ENCODE data around the gene EFCAB8. TPM values are rescaled to one million over a fixed set of nuclear protein-coding genes. Genes with fewer than 3 reads are reported as not detected.
A peak's percentile ranks its signal among the peaks of the same experiment; 100 is the strongest.

The EFCAB8 gene
- total and polyA plus RNA-seq, 4 donors, result 0.08 to 0.83 (median 0.46) TPM

DNA sequence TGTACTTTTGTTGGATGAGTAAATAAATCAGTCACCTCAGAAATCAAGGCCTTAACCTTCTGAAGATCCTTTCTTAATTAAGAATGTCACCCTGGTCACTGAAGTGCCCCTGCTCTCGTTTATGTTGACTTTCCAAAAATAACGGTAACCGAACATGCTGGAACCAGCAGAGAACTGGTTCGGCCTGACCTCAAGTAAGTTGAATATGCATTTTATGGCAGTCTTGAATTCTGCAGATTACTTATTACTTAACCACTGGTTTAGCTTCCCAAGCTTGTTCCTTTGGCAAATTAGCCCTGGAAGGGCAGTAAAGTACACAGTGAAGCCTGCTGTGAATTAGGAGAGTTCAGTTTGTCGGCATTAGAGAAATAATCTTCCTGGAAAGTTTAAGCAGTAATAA is 26.7 kb upstream of the EFCAB8 start:
- H3K4me1 ChIP-seq (ENCODE audit: control insufficient read depth in 5 of 5, insufficient read depth in 5 of 5, low read length in 5 of 5), result peaks cover 0 to 7% (median 3%) of the 10 kb centered on the region in 5 donors

DNA sequence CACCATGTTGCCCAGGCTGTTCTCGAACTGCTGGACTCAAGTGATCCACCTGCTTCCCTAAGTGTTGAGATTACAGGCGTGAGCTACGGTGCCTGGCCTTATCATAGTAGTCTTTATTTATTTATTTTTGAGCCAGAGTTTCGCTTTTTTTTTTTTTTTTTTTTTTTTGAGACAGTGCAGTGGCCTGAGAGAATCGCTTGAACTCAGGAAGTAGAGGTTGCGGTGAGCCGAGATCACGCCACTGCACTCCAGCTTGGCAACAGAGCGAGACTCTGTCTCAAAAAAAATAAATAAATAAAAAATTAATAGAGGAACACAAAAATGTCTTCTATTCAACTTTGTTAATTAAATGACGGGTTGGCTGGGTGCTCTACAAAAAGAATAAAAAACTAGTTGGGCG is 26.1 kb upstream of the EFCAB8 start:
- H3K36me3 ChIP-seq (ENCODE audit: control insufficient read depth in 4 of 4, insufficient read depth in 4 of 4, low read length in 4 of 4), result peaks cover 18 to 27% (median 21%) of the 10 kb centered on the region in 4 donors
- H3K27ac ChIP-seq (ENCODE audit: low read depth in 1 of 2, low read length in 1 of 2), result no peak overlapping the region

More for the DNA sequence above, 26.7 kb upstream of the EFCAB8 start:
- no peak for TF ChIP-seq CTCF (IDR thresholded peaks at IDR 0.05; ENCODE audit: control extremely low read depth, extremely low read depth)
- Histone ChIP-seq H3K9me3 (ENCODE audit: control insufficient read depth in 4 of 4, insufficient read depth in 3 of 4, low read length in 3 of 4) (no peaks in the 10 kb centered on the region), H3K4me3 (no peak overlapping the region), H3K36me3 (ENCODE audit: control insufficient read depth in 4 of 4, insufficient read depth in 4 of 4, low read length in 4 of 4) (peaks cover 16 to 25% (median 18%) of the 10 kb centered on the region in 4 donors), H3K27ac (ENCODE audit: low read depth in 1 of 2, low read length in 1 of 2) (no peak overlapping the region), H3K27me3 (ENCODE audit: control insufficient read depth in 3 of 3, insufficient read depth in 3 of 3, low read length in 2 of 3) (no peaks in the 10 kb centered on the region), H3K9ac (ENCODE audit: insufficient read depth in 1 of 2, low read length in 2 of 2) (no peak overlapping the region)
- no peak for ATAC-seq (ENCODE audit: insufficient read depth, low FRiP score)
- WGBS, 2 donors, result 74 to 89% methylated on average over 5 of the region's 5 CpGs
- peak in 1 of 3 donors; percentile 46 for DNase-seq

GRCh38 chr20:32834972-32835371 is 23.8 kb upstream of the EFCAB8 start:
- DNase-seq, result no peak
- Histone ChIP-seq H3K27ac (ENCODE audit: low read depth in 1 of 2, low read length in 1 of 2) (no peak overlapping the region), H3K27me3 (ENCODE audit: control insufficient read depth in 3 of 3, insufficient read depth in 3 of 3, low read length in 2 of 3) (no peaks in the 10 kb centered on the region), H3K4me1 (ENCODE audit: control insufficient read depth in 5 of 5, insufficient read depth in 5 of 5, low read length in 5 of 5) (peaks cover 0 to 5% (median 2%) of the 10 kb centered on the region in 5 donors), H3K9ac (ENCODE audit: insufficient read depth in 1 of 2, low read length in 2 of 2) (no peak overlapping the region), H3K4me3 (no peak overlapping the region), H3K9me3 (ENCODE audit: control insufficient read depth in 4 of 4, insufficient read depth in 3 of 4, low read length in 3 of 4) (no peaks in the 10 kb centered on the region), H3K36me3 (ENCODE audit: control insufficient read depth in 4 of 4, insufficient read depth in 4 of 4, low read length in 4 of 4) (peaks cover 23 to 35% (median 29%) of the 10 kb centered on the region in 4 donors)
- ATAC-seq (ENCODE audit: insufficient read depth, low FRiP score), result no peak
- no peak for TF ChIP-seq CTCF (IDR thresholded peaks at IDR 0.05; ENCODE audit: control extremely low read depth, extremely low read depth)

More for the DNA sequence above, 26.1 kb upstream of the EFCAB8 start:
- TF ChIP-seq CTCF (IDR thresholded peaks at IDR 0.05; ENCODE audit: control extremely low read depth, extremely low read depth), result no peak
- Histone ChIP-seq H3K9me3 (ENCODE audit: control insufficient read depth in 4 of 4, insufficient read depth in 3 of 4, low read length in 3 of 4) (no peaks in the 10 kb centered on the region), H3K9ac (ENCODE audit: insufficient read depth in 1 of 2, low read length in 2 of 2) (no peak overlapping the region), H3K4me1 (ENCODE audit: control insufficient read depth in 5 of 5, insufficient read depth in 5 of 5, low read length in 5 of 5) (peaks cover 0 to 7% (median 3%) of the 10 kb centered on the region in 5 donors), H3K4me3 (no peak overlapping the region), H3K27me3 (ENCODE audit: control insufficient read depth in 3 of 3, insufficient read depth in 3 of 3, low read length in 2 of 3) (no peaks in the 10 kb centered on the region)
- no peak for DNase-seq
- 80 to 81% methylated on average over 11 of the region's 11 CpGs for WGBS, 2 donors
- no peak for ATAC-seq (ENCODE audit: insufficient read depth, low FRiP score)

DNA sequence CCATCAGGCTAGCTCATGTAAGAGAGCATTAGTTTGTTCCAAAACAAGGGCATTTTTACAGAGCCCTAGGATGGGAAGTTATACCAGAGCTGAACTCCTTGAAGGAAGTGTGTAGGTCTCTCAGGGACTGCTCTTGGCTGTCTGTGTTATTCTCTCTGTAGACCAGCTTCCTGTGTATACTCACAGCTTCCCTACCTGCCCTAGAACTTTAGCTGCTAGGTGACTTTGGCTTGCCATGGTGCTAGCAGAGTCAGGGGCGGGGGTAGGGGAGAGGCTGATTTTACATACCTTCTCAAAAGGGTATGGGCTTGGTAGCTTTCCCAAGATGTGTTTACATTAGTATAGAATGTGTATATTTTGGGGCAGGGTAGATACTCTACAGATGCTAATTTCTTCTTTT is 21.6 kb upstream of the EFCAB8 start:
- WGBS, 2 donors, result 47 to 100% methylated on average over 1 of the region's 1 CpG
- H3K4me3 ChIP-seq, result no peak overlapping the region
- DNase-seq (no peak), ATAC-seq (ENCODE audit: insufficient read depth, low FRiP score) (no peak)
- H3K27ac ChIP-seq (ENCODE audit: low read depth in 1 of 2, low read length in 1 of 2), result no peak overlapping the region
- H3K36me3 ChIP-seq (ENCODE audit: control insufficient read depth in 4 of 4, insufficient read depth in 4 of 4, low read length in 4 of 4), result peaks cover 27 to 40% (median 39%) of the 10 kb centered on the region in 4 donors
- no peaks in the 10 kb centered on the region for H3K9me3 ChIP-seq (ENCODE audit: control insufficient read depth in 4 of 4, insufficient read depth in 3 of 4, low read length in 3 of 4)
- no peaks in the 10 kb centered on the region for H3K27me3 ChIP-seq (ENCODE audit: control insufficient read depth in 3 of 3, insufficient read depth in 3 of 3, low read length in 2 of 3)
- H3K4me1 ChIP-seq (ENCODE audit: control insufficient read depth in 5 of 5, insufficient read depth in 5 of 5, low read length in 5 of 5), result peaks cover 0 to 4% (median 0%) of the 10 kb centered on the region in 5 donors
- H3K9ac ChIP-seq (ENCODE audit: insufficient read depth in 1 of 2, low read length in 2 of 2), result no peak overlapping the region
- no peak for TF ChIP-seq CTCF (IDR thresholded peaks at IDR 0.05; ENCODE audit: control extremely low read depth, extremely low read depth)
